GM21717 (cell line): ENCODE results near the gene WDR45B.

Source experiments
- ATAC-seq: cut with Tn5 transposase; IDR thresholded peaks from one replicate; pipeline ENCODE4 v1.9.1; 2021; ENCODE audit warnings: mild to moderate bottlenecking, moderate library complexity; ENCODE audit not compliant: unreplicated experiment

WDR45B gene

DNA sequence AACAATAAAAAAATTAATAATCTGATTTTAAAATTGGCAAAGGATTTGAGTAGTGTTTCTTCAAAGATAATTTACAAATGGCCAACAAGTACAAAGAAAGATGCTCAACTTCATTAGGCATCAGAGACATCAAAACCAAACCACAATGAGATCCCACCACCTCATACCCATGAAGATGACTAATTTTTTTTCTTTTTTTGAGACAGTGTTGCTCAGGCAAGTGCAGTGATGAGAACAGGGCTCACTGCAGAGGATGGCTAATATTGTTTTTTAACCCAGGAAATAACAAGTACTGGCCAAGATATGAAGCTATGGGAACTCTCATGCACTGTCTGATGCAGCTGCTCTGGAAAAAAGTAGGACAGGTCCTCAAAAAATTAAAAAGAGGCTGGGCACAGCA lies 14.9 kb downstream of the WDR45B start:
- no peak for ATAC-seq

DNA sequence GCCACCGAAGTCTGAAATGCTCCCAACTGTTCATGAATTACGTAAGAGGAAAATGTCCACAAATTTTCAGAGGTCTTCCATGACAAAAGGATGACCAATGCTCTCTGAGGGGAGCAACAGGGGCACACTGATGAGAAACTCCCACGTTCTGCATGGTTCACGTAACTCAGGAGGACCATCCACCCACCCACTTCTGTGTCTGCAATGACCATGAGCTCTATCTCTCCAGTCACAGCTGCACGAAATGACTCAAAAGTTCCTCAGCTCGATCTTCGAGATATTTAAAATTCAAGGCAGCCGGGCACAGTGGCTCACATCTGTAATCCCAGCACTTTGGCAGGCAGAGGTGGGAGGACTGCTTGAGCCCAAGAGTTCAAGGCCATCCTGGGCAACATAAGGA lies 15.8 kb downstream of the WDR45B start:
- no peak for ATAC-seq

DNA sequence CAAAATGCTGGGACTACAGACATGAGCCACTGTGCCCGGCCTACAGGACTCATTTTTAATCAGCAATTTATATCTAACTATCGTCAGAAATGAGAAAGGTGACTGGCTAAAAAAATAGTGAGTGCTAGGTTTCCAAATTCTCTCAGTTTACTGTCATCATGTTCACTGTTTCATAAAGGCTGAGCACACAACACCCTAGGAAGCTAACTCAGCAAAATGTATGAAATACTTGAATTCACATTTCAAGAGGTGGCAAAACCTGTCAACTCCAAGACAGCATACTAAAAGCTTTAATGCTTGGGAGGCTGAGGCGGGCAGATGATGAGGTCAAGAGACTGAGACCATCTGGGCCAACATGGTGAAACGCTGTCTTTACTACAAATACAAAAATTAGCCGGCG lies 16.7 kb downstream of the WDR45B start:
- ATAC-seq = no peak

DNA sequence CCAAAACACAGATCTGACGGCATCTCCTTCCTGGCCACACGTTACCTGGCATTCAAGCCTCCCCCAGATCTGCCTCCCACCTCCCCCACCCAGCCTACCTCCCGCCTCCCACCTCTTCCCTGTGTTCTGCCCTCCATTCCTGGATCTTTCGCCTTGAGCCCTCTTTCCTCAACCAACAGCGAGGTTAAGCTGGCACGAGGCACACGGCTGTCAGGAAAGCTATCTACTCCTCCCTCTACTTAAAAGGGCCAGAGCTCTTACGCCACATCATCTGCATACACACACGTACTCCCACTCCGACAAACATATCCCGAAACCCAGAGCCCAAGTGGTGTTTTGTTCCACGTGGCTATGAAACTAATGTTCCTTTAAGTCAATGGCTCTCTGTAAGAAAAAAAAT lies 18.0 kb downstream of the WDR45B start:
- no peak for ATAC-seq

DNA sequence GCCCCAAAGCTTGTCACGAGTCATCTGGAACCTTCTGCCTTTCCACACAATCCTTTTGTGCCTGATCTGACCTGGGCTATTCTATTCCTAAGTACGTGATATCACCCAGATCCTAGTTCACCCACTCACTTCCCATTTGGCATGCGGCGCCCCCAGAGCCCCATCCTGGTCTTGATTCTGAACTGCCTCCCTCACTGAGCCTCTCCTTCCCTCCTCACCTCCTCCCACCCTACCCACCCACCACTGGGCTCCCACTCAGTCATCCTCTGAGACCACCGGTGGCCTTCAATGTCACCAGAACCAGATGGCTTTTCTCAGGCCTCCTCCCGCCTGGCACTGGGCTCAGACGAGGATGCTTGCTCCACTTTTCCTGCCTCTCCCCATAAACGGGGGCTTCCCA lies 18.5 kb downstream of the WDR45B start:
- no peak for ATAC-seq

DNA sequence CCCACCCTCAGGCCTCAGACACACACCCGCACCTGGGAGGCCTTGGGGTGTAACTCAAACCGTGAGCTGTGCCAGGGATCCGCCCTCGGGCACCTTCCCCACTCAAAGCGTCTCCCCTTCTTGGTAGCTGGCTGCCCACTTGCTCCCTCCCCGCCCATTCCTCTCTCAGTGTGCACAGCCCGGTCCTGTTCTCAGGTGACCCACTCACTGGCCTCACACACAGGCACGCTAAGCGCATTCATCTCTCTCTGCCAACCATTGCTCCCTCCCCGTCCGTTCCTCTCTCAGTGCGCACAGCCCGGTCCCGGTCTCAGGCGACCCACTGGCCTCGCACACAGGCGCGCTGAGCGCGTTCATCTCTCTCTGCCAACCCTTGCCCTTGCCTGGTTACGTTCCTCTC lies 20.8 kb downstream of the WDR45B start:
- no peak for ATAC-seq

DNA sequence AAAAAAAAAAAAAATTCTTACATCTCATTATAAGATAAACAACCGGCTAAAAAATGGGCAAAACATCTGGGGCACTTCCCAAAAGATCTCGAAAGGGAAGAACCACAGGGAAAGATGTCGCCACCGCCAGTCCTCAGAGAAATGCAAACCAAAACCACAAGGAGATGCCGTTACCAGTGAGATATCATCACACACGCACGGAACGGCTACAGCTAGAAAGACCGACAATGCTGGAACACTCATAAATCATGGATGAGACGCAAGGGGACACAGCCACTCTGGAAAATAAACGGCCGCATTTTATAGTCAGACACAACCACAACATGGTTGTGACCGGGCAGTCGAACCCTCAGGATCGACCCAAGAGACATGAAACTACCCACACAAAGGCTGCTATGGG lies 24.5 kb downstream of the WDR45B start:
- no peak for ATAC-seq

DNA sequence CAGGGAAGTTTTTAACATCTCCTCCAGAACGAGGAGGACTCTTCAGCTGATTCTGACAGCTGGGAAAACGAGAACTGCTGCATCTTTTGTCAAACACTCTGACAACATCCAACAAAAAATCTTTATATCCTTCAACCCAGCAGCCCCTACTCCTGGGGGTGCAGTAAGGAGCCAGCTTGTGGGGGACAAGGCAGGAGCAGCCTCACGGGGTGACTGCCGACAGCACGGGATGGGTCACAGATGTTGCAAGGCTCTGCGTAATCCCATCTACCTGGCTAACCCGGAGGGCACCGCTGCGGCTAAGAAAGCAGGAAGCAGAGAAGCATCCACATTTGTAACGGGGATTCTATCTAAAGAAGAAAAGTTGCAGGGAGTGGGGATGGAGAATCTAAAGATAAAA lies 28.6 kb downstream of the WDR45B start:
- no peak for ATAC-seq

DNA sequence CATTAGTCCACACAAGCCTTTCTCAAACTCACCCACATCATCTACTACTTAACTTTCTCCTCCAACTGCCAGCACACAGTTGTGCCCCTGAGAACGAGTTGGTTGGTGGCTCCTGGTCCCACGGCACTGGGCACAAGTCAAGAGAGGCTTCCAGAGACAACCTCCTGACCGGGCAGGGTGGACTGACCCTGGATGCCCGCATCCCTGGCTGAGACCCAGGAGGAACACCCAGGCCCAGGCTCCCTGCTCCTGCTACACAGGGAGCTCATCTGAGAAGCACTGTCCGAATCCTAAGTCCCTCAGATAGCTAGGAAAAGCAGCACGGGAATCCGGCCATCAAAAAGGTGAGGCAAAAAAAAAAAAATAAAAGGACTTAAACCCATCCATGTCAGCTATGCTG lies 29.0 kb downstream of the WDR45B start:
- ATAC-seq = no peak

DNA sequence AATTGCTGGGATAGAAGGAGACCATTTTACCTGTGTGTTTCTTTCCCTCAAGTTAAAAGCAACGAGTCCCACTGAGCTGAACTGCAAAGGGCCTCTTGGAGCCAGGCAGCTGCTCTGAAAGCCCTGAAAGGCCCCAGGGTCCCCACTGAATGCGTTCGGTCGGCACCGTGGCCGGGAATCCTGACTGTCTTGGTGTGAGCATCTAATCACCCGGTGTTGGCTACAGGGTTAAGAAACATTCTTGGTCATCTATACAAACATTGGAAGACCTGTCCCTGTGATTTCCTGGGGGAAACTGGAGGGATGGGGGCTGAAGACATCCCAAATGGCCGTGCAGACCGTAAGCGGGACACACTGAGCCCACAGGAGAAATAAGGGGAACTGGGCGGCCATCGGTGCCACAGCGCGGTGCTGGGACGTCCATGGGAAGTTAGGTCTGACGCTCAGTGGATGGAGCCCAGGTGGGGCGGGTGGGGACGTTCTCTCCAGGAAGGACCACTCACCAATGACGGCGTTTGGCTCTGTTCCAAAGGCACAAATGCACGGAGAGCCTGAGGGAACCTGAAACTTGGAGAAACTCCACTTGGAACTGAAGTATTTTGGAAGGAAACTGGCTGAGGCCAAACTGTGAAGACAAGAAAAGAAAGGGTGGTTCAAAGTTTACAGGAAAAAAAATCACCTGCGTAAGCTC lies 32.1 kb downstream of the WDR45B start:
- no peak for ATAC-seq

DNA sequence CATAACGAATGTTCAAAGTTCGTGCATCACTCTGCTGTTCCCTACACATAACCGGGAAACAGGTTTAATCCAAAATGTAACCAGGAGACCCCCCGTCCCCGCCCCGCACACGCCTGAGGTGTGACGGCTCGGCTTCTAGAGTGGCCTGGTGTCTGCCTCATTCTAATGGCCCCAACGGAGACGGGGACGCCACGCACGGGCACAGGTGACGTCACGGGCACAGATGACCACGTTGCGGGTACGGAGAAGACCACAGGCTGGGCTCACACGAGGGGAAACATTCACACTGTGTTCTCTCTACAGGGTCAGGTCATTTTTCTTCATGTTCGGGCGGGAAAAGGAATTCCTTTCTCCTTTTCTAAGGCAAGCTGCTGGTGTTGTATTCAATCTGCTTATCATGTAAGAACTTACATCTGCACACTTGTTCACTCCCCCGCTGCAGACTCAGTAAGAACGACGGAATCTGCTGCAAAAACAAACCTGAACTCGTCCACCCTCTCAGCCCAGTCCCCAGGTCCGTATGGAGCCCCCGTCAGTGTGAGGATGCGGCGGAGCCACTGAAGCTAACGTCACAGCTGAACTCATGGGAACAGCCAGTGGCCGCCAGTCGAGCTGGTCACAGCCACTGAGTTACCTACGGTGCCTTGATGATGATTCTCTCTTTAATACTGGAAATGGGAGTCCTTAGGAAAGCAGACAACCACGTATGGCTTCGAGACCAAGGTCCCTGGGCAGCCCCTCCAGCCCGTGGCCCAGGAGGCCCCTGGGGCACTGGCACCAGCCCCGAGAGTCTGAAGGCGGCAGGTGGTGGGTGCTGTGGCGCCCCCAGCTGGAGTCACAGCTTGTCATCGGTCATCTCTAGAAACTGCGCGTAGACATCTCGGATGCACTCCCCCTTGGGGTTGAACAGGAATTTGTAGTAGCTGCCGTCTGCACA lies 32.9 kb downstream of the WDR45B start:
- ATAC-seq = no peak

DNA sequence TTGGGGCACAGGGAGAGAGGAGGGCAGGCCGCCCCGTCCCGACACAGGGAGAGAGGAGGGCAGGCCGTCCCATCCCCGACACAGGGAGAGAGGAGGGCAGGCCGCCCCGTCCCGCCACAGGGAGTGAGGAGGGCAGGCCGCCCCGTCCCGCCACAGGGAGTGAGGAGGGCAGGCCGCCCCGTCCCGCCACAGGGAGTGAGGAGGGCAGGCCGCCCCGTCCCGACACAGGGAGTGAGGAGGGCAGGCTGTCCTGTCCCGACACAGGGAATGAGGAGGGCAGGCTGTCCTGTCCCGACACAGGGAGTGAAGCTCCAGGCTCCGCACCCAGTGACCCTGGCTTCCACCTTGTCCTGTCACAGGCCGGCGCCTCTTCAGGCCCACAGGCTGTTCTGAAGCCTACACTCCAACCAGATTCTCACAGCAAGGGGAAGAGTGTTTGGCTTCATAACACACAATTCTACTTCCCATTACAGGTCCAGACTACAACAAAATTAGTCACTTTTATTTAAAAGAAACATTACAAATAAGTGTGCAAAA lies 34.1 kb downstream of the WDR45B start:
- no peak for ATAC-seq

DNA sequence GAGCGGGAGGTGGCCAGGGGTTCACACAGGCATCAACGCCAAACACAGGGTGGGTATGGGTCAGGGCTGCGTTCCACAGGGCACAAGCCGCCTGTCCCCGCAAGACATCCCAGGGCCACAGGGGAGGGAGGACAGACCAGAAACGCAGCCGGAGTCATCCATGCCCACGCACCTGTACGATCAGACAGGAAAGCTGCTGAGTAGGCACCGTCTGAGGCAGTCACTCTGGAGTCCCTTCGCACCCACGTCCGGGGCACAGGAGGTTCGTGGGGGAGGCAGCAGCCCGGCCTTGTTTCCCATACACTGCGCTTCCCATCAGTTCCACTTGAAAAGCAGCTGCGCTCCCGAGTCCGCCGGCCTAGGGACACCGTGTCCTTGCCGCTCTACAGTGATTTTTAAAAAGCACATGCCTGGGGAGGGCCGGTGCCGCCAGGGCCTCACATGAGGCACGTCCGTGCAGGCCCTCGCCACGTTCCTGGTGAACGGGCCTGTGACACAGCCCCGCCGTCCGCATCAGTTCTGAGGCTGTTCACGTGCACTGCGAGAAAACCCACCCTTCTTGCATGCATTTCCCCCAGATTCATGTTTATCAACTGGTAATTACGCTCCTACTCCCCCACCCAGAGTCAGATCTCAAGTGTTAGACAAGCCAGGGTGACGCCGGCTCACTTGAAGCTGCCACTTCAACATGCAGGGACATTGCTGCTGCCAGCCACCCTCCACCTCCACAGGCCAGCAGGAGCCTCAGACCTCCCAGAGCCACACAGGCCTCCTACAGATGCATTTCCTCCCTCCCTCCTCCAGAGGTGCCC lies 34.8 kb downstream of the WDR45B start:
- no peak for ATAC-seq

DNA sequence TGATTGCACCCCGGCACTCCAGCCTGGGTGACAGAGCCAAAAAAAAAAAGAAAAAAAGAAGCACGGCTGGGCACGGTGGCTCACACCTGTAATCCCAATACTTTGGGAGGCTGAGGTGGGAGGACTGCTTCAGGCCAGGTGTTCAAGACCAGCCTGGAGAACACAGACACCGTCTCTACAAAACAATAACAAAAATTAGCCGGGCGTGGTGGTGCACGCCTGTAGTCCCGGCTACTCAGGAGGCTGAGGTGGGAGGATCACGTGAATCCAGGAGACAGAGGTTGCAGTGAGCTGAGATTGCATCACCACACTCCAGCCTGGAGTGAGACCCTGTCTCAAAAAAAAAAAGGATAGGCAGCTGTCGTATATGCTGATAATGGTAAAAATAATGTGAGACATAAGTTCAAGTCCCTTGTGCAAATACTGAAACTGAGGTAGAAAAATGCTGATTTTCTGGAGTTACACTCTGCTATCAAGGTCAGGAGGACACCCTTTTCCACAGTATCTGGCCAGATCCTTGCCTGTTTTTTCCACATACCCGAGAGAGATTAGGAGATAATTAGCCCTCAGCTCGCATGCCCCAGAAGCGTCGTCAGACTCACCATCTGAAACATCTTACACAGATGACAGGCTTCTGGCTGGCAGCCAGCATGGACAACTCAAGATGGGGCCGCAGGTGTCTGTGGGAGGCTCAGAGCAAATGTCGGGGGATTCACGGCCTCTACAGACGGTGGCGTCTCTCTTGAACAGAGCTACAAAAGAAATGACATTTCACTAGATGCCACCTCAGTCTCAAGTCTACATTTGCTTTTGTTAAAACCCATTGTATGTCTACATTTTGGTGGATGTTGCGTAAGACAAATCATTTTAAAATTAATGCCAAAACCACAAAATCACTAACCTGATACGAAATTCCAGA lies 36.8 kb downstream of the WDR45B start:
- no peak for ATAC-seq

DNA sequence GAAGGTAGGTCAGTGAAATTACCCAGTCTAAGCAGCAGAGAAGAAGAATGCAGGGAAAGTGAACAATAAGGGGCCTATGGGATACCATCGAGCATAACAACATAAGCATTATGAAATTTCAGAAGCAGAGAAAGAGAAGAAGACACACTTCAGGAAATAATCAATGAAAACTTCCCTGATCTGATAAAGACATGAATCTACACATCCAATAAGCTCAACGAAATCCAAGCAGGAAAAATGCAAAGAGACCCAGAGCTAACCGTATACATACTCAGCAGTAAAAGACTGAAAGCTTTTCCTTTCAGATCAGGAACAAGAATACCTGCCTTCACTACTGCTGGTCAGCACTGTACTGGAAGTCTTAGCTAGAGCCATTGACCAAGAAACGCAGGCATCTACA lies 38.6 kb downstream of the WDR45B start:
- no peak for ATAC-seq

DNA sequence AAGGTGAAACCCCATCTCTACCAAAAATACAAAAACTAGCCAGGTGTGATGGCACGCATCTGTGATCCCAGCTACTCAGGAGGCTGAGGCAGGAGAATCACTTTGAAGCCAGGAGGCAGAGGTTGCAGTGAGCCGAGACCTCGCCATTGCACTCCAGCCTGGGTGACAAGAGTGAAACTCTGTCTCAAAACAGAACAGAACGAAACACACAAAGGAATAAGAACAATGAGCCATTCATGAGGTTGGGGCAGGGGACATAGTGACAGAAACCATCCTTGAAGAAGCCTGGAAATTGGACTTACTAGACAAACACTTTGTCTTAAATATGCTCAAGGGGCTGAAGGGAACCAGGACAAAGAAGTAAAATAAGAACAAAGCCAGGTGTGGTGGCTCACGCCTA lies 39.4 kb downstream of the WDR45B start:
- no peak for ATAC-seq

DNA sequence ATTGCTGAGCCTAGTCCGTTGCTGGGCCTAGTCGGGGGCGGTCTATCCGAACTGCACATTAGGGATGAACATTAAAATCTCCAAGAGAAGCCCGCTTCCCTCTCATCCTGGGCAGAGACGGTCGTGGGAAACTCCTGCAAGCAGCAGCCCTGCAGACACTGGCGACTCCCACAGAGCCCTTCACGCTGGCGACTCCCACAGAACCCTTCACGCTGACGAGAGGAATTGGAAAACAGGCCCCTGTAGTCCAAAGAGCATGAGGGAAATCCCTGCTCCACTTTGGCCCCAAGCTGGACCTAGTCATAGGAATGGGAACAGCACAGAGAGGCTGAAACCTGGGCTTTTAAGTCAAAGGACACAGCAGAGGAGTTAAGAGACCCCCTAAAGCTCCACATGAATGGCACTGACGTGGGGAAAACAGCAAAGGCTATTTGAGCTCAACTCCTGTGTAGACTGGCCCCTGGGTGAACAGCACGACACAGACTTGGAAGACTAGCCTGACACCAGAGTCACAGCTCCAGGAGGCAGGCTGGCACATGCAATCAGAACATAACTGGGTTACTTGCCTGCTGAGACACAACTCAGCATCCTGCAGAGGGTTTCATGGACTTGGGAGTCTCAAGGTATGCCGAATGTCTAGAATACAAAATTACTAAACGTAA lies 42.2 kb downstream of the WDR45B start:
- no peak for ATAC-seq

DNA sequence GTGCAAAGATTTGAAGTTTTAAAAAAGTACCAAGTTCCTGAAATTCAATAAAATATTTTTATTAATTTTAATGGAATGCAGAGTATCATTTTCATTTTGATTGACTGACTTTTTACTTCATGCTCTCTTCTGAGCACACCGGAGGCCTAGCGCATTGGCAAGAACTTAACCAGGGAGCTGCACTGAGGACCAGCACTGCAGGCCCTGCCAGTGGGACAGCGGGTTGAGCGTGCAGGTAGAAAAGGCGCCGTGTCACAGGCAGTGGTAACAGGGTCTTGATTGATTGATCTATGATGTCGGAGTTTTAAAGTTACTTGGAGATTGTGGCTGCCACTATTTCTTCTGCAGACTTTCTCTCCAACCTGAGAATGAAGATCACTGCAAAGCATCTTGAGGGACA lies 43.7 kb downstream of the WDR45B start:
- ATAC-seq = no peak

DNA sequence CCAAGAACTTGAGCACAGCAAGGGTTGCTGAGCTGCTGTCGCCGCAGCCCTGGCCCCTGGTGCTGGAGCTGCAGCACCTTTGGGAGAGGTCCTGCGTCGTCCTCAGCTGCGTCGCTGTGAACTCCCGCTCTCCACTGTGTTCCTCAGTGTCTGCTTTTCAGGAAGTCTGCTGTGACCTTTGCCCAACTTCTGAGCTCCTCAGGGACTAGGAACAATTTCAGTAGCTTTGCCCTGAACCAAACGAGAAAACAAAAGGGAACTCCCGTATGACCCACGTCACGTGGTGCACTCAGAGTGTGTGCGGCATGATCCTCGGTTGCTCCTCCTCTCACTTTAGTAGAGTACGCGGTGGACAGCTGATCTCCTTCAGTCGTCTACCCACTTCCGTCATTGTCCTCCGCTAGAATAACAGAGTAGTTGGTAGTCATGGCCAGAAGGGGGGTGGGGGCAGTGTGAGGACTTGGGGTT lies 44.2 kb downstream of the WDR45B start:
- no peak for ATAC-seq
